COLO668 (cell line): Measurements from ENCODE around the gene CHORDC1.
"Not testable (repeated sequence)": the region's sequence is repeated elsewhere in the genome, so short reads cannot be mapped to it uniquely, and the experiment has no call there.

ENCODE experiments used
- DNase-seq: peaks from one replicate; lab custom pipeline; 2025; ENCODE audit not compliant: unreplicated experiment; lab: John Stamatoyannopoulos, UW

Gene CHORDC1

GRCh38 chr11:90222459-90223247 lies at the start of gene CHORDC1:
Gene CHORDC1, minus strand, starts transcription at chr11:90223049. Its CDS starts 95 bp downstream, at chr11:90222954.
- peak; percentile 90 for DNase-seq

GRCh38 chr11:90257158-90257525 lies 34.3 kb upstream of the CHORDC1 start:
- DNase-seq: no peak

GRCh38 chr11:90256404-90257157 lies 33.7 kb upstream of the CHORDC1 start:
- DNase-seq: no peak

GRCh38 chr11:90254065-90254464 lies 31.2 kb upstream of the CHORDC1 start:
- no peak for DNase-seq

DNA sequence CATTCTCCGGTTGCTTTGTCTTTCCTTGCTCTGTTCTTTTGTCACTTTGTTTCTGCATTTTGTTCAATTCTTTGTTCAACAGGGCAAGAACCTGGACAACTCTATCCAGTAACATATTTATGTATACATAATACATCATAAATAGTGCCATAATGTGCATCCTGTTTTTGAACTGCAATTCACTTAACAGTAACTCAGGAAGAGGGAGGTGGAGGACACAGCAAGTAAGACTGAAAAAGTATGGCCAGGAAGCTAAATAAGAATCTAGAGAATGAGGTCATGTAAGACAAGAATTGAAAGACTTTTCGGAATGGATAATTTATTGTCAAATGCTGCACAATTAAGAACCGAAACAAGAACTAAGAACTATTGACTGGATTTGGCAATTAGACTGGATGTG lies 29.2 kb upstream of the CHORDC1 start:
- DNase-seq: no peak

DNA sequence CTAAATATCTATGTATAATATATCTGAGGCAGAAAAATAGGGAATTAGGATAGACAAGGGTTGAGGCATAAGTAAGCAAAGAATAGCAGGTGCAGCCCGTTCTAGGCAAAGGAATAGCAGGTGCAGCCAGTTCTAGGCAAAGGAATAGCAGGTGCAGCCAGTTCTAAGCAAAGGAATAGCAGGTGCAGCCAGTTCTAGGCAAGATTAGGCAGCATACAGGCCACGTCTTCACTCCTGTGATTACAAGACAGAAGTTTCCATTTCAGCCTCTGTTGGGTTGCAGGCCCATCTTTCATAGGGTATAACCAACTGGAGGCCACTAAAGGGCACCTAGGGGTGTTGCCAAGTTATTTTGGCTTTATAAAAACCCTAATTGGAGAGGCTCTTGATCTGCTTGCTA lies 28.8 kb upstream of the CHORDC1 start:
- peak; percentile 9 for DNase-seq

- DNase-seq: no peak
Observed at GRCh38 chr11:90250970-90251369, 28.1 kb upstream of the CHORDC1 start.

GRCh38 chr11:90246468-90246867 lies 23.6 kb upstream of the CHORDC1 start:
- DNase-seq: no peak

DNA sequence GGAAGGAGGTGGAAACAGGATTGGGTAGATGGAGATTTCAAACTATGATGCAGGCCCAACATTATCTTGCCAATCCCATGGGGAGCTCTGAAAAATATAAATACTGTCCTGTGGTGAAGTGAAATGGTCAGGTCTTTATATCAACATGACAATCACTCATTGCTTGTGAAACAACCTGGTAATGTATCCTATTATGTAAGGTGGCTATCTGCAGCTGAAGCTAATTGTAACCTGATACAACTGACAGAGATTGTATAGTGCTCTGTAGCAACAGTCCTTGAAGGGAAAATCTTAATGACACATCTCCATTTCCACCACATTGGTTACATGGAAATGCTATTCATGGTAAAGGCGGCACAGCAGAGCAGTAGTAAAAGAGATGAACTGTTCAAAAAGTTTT lies 20.7 kb upstream of the CHORDC1 start:
- no peak for DNase-seq

DNA sequence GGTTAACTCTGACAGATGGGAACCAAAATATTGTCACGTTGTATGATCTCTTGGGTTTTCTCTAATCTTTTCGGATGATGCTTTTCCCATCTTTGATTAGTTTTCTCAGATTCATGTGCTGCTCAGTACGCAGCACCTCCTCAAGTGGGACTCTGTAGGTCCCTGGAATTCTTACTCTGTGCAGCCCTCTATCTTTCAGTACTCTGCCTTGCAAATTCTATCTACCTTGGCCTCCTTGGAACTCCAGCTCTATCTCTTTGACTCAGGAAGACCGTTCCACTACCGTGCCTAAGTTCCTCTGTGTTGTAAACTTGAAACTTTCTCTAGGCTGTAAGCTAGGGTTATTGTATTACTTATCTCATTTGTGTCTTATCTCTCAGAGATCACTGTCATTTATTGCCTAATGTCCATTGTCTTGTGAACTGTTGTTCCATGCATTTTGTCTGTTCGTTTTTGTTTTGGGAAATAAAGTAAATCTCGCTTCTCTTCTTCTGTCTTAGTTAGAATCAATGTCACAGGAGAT lies 20.1 kb upstream of the CHORDC1 start:
- DNase-seq: no peak

DNA sequence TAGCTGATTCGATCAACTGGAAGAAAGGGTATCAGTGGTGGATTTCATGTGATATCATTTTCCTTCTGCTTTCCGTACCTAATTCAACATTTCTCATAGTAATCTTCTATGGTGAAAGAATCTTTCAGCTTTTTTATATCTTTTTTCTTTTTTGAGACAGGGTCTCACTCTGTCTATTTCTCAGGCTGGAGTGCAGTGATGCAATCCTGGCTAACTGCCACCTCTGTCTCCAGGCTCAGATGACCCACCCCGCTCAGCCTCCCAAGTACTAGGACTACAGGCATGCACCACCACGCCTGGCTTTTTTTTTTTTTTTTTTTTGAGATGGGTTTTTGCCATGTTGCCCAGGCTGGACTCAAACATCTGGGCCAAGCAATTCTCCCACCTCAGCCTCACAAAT lies 18.6 kb upstream of the CHORDC1 start:
- no peak for DNase-seq

- DNase-seq: not testable (repeated sequence)
Observed at GRCh38 chr11:90239967-90240636, 17.3 kb upstream of the CHORDC1 start.

GRCh38 chr11:90237004-90237403 lies 14.2 kb upstream of the CHORDC1 start:
- no peak for DNase-seq

- DNase-seq: no peak
Observed at GRCh38 chr11:90235526-90235925, 12.7 kb upstream of the CHORDC1 start.

DNA sequence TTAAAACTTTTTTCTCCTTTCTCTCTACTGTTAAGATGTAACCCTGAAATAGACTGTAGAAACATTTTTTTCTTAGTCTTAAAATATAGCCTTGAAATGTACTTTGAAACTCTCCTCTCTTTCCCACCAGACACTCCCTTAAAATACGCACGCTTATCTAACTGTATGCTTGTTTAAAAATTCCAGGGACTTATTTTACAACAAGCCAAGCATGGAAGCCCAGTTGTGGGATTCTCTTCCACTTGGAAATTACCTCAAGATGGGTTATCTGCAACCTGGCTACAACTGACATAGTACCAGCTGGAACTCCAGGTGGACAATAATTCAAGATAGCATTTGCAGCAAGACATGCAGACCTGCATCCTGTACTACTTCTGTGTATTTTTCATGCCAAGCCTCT lies 12.1 kb upstream of the CHORDC1 start:
- no peak for DNase-seq

GRCh38 chr11:90229791-90230190 lies 6.9 kb upstream of the CHORDC1 start:
- DNase-seq: no peak

DNA sequence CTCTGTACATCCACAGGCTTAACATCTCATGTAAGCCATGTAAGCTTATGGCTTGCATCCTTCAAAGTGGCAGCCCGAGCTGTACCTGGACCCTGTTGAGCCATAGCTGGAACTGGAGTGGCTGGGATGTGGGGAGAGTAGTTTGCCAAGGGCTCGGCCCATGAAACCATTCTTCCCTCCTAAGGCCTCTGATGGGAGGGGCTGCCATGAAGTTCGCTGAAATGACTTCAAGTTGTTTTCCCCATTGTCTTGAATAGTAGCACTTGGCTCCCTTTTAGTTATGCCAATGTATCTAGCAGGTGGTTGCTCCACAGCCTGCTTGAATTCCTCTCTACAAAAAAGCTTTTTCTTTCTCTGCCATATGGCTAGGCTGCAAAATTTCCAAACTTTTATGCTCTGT lies 5.2 kb upstream of the CHORDC1 start:
- no peak for DNase-seq

GRCh38 chr11:90223248-90223585 lies 368 bp upstream of the CHORDC1 start:
- no peak for DNase-seq

DNA sequence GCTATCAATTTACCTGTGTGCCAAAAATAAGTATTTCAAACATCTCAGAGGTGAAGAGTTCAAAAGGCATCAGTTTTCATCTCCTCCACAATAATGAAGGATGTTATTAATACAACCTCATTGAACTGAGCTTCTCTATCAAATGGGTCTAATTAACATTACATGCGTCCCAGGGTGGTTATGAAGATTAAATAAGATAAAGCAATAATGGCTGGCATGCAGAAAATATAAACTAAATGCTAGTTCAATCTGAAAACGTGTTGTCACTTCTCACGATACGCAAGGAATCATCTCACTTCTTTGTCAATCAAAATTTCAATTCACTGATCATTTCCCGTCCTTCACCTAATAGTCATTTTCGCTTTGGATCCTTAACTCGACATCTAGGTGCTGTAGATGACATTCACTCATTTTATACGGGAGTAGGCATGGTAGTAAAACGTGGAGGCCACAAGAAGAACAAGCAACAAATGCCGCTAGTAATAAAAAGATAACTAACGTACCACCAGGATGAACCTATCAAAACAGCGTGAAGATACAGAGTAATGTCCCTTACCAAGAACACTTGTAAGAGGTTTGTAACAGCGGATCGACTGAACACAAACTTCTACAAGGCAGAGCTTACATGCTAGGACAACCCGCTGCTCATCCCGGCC lies 918 bp downstream of the CHORDC1 start:
- no peak for DNase-seq

DNA sequence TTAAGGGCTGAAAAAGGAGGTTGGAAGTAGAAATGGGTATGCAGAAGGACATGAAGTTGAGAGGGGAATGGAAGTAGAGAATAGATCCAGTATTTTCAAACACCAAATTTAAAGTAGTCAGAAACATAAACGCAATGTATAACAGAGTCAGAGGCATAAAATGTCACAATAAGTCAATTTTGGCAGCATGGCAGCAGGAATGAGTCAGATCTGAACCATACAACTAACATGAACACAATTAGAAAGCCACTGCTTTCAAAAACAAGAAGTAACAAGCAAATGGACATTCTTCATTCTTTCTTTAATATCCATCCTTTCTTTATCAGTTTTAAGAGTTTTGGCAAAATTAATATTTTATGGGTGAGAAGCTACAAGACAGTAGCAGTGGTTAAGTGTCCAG lies 2.5 kb downstream of the CHORDC1 start:
- DNase-seq: no peak

DNA sequence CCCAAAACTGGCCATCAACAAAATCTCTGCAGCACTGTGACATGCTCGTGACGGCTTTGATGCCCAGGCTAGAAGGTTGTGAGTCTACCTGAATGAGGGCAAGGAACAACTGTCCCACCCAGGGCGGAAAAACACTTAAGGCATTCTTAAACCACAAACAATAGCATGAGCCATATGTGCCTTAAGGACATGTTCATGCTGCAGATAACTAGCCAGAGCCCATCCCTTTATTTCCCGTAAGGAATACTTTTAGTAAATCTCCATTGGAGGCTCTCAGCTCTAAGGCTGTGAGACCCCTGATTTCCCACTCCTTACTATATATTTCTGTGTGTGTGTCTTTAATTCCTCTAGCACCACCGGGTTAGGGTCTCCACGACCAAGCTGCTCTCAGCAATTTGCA lies 3.4 kb downstream of the CHORDC1 start:
- no peak for DNase-seq
